GM18907 (cell line): ENCODE results near the gene ZNF28.
"Not testable (repeated sequence)": the region's sequence is repeated elsewhere in the genome, so short reads cannot be mapped to it uniquely, and the experiment has no call there.

Experiments
- ATAC-seq: cut with Tn5 transposase; IDR thresholded peaks from one replicate; pipeline ENCODE4 v1.9.1; 2021; ENCODE audit warnings: mild to moderate bottlenecking, moderate library complexity; ENCODE audit not compliant: unreplicated experiment

Gene ZNF28

DNA sequence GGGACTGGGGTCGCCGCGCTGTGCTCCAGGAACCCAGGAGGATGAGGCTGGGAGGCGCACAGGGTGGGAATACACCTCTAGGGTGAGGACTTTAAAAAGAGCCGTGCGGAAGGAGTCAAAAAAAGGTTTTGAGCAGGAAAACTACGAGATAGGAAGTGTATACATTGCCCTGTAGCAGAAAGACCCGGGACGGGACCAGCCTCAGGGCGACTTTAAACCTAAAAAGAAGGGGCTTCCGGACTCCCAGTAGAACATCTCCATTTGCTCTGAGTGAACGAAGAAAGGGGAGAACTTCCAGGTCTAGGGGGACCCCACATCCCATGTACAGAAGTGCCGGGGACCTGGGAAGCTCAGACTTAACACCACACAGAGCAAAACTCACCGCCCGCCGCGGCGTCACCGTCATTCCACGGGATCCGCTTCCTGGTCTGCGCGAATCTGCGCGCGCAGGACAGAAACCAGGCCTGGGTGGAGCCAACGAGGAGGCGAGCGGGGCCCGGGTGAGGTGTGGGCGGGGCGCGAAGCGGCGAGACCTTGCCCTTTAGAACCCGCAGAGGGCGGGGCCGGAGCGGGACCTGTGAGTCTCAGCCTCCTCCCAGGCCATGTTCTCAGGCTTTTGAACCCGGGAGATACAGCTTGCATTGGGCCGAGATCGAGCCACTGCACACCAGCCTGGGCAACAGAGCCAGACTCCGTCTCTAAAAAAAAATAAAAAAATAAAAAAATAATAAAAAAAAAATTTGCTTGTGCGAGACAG lies at the start of gene ZNF28:
Gene ZNF28, minus strand, starts transcription at position 430 of the 757 bp plus-strand sequence. CDS start 3,675 bp downstream, outside the sequence.
- peak; percentile 94 for ATAC-seq

DNA sequence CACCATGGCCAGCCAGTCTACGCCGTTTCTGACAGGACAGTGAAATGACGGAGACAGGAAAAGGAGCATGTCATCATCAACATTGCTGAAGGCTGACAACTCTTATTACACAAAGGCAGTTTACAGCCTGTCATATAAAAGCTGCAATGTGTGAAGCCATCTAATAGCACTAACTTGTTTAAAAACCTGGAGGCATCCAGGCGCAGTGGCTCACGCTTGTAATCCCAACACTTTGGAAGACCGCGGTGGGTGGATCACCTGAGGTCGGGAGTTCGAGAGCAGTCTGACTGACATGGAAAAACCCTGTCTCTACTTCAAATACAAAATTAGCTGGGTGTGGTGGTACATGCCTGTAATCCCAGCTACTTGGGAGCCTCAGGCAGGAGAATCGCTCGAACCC lies 46.6 kb upstream of the ZNF28 start:
- not testable (repeated sequence) for ATAC-seq

DNA sequence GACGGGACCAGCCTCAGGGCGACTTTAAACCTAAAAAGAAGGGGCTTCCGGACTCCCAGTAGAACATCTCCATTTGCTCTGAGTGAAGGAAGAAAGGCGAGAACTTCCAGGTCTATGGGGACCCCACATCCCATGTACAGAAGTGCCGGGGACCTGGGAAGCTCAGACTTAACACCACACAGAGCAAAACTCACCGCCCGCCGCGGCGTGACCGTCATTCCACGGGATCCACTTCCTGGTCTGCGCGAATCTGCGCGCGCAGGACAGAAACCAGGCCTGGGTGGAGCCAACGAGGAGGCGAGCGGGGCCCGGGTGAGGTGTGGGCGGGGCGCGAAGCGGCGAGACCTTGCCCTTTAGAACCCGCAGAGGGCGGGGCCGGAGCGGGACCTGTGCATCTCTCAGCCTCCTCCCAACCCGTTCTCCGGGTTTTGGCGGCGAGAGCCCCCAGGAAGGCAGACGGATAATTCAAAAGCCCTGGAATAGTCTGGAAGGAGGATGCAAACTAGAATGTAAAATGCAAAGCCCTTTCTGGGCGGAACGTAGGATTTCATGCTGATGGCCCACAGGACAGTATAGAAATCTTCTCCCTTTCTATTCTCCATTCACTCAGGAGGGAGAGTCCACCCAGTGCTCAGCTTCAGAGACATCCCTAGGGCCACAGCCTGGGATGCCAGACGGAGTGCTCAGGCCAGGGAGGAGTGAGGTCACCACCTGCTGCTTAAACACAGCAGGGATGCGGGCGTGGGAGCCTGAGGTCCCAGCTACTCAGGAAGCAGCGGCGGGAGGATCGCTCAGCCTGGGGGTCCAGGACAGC lies 36.2 kb upstream of the ZNF28 start, which contains the start of gene ZNF468:
Gene ZNF468, minus strand, starts transcription at position 242 of the 814 bp plus-strand sequence. CDS start 3,347 bp downstream, outside the sequence.
- ATAC-seq, result peak; percentile 98

DNA sequence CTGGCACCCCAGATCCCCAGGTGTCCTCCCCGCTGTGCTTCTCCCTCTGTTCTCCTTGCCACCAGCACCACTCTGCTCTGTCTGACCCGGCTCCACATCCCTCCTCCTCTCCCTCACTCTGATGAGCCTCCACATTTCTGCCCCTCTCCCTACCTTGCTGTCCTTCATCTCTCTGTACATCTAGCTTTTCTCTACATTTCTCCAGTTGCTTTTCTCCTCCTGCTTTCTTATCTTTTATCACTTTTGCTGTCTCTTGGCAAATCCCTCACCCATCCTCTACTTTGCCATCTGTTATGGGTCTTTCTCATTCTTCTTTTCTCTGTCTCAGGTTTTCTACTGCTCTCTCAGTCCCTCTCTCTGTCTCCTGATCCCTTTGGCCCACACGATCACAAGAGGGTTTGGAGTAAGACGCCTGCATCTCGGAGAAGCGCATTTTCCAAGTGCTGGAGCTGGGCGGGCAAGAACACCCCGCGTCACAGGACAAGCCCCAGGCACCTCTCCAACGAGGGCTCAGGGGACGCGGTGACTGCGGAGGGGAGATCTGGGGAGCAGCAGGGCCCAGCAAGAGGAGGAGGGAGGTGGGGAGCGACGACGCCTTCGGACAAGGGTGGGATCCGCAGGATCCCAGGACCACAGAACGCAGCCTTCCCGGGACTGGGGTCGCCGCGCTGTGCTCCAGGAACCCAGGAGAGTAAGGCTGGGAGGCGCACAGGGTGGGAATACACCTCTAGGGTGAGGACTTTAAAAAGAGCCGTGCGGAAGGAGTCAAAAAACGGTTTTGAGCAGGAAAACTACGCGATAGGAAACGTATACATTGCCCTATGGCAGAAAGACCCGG lies 35.3 kb upstream of the ZNF28 start:
- ATAC-seq, result not testable (repeated sequence)

DNA sequence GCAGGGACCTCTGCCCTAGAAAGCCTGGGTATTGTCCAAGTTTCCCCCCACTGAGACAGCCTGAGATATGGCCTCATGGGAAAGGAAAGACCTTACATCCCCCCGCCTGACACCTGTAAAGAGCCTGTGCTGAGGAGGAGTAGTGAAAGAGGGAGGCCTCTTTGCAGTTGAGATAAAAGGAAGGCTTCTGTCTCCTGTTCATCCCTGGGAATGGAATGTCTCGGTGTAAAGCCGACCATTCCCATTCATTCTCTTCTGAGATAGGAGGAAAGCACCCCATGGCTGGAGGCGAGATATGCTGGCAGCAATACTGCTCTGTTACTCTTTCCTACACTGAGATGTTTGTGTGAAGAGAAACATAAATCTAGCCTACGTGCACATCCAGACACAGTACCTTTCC lies 25.9 kb upstream of the ZNF28 start:
- not testable (repeated sequence) for ATAC-seq

DNA sequence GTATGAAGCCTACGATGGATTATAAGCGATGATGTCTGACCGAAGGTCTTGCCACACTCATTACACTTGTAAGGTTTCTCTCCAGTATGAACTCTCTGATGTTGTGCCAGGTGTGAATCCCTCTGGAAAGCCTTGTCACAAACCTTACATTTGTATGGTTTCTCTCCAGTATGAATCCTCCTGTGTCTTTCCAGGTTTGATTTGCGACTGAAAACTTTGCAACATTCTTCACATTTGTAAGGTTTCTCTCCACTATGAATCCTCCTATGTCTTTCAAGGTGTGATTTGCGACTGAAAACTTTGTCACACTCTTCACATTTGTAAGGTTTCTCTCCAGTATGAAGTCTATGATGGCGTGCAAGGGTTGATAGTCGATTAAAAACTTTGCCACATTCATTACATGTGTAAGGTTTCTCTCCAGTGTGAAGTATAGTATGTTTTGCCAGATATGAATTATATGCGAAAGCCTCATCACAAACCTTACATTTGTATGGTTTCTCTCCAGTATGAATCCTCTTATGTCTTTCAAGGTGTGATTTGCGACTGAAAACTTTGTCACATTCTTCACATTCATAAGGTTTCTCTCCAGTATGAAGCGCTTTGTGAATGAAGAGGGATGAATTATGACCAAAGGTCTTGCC lies 19.5 kb upstream of the ZNF28 start:
- ATAC-seq, result not testable (repeated sequence)

DNA sequence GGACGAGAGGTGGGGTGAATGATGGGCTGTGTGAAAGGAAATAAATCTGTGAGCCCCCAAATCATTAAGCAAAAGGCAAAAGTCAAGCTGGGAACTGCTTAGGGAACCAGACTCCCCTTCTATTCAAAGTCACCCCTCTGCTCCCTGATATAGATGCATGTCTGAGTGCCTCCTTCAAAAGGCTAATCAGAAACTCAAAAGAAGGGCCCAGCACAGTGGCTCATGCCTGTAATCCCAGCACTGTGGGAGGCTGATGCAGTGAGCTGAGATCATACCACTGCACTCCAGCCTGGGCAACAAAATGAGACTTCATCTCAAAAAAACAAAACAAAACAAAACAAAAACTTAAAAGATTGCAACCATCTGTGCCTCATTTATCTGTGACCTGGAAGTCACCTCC lies 12.9 kb upstream of the ZNF28 start:
- not testable (repeated sequence) for ATAC-seq

DNA sequence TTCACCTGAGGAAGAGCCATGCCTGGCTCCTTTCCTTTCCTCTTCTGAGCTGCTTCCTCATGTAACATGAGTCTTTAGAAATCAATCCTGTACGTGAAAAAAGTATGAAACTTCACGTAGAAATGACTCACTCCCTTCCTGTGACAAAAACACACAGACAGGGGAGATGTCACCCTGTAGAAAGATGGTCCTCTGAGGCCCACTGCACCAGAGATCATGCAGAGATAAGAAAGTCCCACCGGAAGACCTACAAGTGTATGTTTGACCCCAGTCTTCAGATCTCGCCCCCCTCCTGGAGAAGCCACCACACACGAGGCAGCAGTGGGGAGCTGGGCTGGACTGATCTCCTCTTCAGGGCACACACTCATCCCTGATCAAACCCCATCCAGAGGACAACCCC lies 12.1 kb upstream of the ZNF28 start:
- ATAC-seq, result not testable (repeated sequence)

DNA sequence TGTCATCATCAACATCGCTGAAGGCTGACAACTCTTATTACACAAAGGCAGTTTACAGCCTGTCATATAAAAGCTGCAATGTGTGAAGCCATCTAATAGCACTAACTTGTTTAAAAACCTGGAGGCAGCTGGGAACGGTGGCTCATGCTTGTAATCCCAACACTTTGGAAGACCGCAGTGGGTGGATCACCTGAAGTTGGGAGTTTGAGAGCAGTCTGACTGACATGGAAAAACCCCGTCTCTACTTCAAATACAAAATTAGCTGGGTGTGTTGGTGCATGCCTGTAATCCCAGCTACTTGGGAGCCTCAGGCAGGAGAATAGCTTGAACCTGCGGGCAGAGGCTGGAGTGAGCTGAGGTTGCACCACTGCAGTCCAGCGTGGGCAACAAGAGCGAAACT lies 8.4 kb upstream of the ZNF28 start:
- not testable (repeated sequence) for ATAC-seq

DNA sequence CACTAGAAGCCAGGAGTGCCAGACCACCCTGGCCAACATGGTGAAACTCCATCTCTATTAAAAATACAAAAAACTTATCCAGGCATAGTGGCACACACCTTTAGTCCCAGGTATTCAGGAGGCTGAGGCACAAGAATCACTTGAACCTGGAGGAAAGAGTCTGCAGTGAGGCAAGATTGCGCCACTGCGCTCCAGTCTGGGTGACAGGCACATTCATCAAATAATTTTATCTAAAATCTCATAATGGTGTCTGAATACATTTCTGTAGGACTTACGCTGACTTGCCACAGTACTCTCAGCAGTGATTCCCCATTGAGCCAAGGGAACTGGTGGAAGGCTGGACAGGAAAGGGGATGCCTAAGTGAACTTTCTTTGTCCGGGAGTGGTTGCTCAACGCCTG lies 4.3 kb upstream of the ZNF28 start:
- ATAC-seq, result no peak

DNA sequence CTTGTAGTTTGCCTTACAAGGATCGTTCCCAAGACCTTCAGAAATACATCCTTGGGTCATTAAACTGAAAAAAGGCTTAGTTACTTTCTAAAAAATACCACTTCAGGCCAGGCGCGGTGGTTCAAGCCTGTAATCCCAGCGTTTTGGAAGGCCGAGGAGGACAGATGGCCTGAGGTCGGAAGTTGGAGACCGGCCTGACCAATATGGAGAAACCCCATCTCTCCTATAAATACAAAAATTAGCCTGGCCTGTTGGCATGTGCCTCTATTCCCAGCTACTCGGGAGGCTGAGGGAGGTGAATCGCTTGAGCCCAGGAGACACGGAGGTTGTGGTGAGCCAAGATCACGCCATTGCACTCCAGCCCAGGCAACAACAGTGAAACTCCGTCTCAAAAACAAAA lies 2.2 kb upstream of the ZNF28 start:
- no peak for ATAC-seq

DNA sequence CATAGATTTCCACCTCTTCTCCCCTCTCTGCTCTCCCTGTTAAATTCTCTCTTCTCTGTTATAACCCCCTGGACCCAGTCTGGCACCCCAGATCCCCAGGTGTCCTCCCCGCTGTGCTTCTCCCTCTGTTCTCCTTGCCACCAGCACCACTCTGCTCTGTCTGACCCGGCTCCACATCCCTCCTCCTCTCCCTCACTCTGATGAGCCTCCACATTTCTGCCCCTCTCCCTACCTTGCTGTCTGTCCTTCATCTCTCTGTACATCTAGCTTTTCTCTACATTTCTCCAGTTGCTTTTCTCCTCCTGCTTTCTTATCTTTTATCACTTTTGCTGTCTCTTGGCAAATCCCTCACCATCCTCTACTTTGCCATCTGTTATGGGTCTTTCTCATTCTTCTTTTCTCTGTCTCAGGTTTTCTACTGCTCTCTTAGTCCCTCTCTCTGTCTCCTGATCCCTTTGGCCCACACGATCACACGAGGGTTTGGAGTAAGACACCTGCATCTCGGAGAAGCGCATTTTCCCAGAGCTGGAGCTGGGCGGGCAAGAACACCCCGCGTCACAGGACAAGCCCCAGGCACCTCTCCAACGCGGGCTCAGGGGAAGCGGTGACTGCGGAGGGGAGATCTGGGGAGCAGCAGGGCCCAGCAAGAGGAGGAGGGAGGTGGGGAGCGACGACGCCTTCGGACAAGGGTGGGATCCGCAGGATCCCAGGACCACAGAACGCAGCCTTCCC lies 795 bp downstream of the ZNF28 start:
- peak; percentile 52 for ATAC-seq

DNA sequence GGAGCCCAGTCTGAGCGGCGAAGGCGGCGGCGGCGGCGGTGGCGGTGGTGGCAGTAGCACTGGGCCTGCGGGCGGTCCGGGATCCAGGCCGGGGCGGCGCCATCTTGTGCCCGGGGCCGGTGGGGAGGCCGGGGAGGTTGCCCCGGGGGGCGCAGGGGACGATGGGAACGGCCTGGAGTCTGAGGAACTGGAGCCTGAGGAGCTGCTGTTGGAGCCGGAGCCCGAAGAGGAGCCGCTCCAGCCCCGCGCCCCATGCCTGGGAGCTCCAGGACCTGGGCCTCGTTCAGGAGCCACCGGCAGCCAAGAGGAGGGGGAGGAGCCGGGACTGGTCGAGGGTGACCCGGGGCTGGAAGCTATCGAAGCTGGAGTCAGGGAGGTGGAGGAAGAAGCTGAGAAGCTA lies 11.6 kb downstream of the ZNF28 start:
- no peak for ATAC-seq

DNA sequence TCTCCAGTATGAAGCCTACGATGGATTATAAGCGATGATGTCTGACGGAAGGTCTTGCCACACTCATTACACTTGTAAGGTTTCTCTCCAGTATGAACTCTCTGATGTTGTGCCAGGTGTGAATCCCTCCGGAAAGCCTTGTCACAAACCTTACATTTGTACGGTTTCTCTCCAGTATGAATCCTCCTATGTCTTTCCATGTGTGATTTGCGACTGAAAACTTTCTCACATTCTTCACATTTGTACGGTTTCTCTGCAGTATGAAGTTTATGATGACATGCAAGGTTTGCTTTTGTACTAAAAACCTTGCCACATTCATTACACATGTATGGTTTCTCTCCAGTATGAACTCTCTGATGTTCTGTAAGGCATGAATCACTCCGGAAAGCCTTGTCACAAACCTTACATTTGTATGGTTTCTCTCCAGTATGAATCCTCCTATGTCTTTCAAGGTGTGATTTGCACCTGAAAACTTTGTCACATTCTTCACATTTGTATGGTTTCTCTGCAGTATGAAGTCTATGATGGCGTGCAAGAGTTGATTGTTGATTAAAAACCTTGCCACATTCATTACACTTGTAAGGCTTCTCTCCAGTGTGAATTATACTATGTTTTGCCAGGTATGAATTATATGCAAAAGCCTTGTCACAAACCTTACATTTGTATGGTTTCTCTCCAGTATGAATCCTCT lies 21.3 kb downstream of the ZNF28 start:
- not testable (repeated sequence) for ATAC-seq

DNA sequence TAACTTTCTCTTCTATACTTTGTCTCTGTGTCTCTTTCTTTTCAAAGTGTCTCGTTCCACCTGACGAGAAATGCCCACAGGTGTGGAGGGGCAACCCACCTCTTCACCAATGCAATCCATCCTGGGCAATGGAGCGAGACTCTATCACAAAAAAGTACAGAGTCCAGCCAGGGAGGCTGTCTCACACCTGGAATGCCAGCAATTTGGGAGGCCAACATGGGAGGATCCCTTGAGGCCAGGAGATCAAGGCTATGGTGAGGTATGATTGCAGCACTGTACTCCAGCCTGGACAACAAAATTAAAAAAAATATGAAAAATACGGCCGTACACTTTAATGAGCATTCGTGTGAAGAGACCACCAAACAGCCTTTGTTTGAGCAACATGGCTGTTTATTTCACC lies 32.0 kb downstream of the ZNF28 start:
- no peak for ATAC-seq

DNA sequence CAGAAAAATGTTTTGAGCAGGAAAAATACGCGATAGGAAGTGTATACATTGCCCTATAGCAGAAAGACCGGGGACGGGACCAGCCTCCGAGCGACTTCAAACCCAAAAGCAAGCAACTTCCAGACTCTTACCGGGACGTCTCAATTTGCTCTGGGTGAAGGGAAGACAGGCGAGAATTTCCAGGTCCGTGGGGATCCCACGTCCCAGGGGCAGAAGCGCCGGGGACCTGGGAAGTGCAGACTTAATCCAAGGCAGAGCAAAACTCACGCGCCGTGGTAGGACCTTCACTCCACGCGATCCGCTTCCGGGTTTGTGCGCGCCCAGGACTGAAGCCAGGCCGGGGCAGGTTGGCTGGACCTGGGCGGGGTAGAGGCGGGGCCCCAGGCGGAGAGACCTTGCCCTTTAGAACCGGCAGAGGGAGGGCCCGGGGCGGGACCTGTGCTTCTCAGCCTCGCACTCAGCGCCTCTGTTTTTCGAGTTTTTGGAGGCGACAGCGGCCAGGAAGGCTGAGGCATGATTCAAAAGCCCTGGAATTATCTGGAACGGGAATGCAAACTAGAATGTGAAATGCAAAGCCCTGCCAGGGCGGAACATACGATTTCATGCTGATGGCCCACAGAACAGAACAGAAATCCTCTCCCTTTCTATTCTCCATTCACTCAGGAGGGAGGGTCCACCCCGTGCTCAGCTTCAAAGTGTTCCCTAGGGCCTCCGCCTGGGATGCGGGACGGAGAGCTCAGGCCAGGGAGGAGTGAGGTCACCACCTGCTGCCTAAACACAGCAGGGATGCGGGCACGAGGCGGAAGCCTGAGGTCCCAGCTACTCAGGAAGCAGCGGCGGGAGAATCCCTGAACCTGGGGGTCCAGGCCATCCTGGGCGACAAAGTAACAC lies 34.7 kb downstream of the ZNF28 start, which contains the start of gene ZNF600:
Gene ZNF600, minus strand, starts transcription at position 328 of the 891 bp plus-strand sequence. CDS start 7,903 bp downstream, outside the sequence.
- ATAC-seq, result peak; percentile 93

DNA sequence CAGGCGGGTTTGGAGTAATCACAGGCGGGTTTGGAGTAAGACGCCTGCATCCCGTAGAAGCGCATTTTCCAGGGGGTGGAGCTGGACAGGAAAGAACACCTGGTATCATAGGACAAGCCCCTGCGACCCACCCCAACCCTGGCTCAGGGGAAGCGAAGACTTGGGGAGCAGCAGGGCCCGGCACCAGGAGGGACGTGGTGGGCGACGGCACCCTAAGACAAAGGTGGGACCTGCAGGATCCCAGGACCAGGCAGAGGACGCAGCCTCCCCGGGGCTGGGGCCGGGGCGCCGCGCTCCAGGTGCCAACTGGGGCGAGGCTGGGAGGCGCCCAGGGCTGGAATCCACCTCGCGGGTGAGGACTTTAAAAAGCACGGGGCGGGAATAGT lies 35.4 kb downstream of the ZNF28 start:
- peak; percentile 31 for ATAC-seq

DNA sequence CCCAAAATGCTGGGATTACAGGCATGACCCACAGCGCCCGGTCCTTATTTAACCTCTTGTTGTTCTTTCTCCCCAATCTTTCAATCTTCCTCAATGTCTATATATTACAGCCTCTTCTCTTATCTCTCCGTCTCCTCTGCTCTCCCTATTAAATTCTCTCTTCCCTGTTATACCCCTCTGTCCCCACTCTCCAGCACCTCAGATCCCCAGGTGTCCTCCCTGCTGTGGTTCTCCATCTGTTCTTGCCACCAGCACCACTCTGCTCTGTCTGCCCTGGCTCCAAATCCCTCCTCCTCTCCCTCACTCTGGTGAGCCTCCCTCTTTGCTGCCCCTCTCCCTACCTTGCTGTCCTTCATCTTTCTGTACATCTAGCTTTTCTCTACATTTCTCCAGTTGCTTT lies 35.9 kb downstream of the ZNF28 start:
- ATAC-seq, result no peak
